HL-60/S4 (cell line): ENCODE results near the gene KCNJ1.

Experiments
- in situ Hi-C: fragments of 300-500 bp; cut with MboI; formaldehyde crosslinking; loops from 2 replicates; pipeline ENCODE4 v1.14.3; 2022; ENCODE audit warnings: low sequenced_read_pairs

The KCNJ1 gene

GRCh38 chr11:128901653-128902514 lies 34.8 kb upstream of the KCNJ1 start:
- in situ Hi-C loops = no loop called here

GRCh38 chr11:128900468-128900867 lies 33.4 kb upstream of the KCNJ1 start:
- in situ Hi-C loops = no loop called here

GRCh38 chr11:128898580-128899344 lies 31.7 kb upstream of the KCNJ1 start:
- in situ Hi-C loops = no loop called here

GRCh38 chr11:128897826-128898225 lies 30.7 kb upstream of the KCNJ1 start:
- in situ Hi-C loops = no loop called here

GRCh38 chr11:128896356-128896755 lies 29.3 kb upstream of the KCNJ1 start:
- in situ Hi-C loops = no loop called here

GRCh38 chr11:128895526-128895925 lies 28.4 kb upstream of the KCNJ1 start:
- in situ Hi-C loops = no loop called here

- in situ Hi-C loops = no loop called here
These were observed 27.6 kb upstream of the KCNJ1 start for GRCh38 chr11:128894685-128895084.

GRCh38 chr11:128894286-128894681 lies 27.2 kb upstream of the KCNJ1 start:
- in situ Hi-C loops = no loop called here

- in situ Hi-C loops = no loop called here
These were observed 26.6 kb upstream of the KCNJ1 start for GRCh38 chr11:128893578-128894285.

- in situ Hi-C loops = no loop called here
These were observed 25.9 kb upstream of the KCNJ1 start for GRCh38 chr11:128892866-128893565.

GRCh38 chr11:128891913-128892398 lies 24.9 kb upstream of the KCNJ1 start:
- in situ Hi-C loops = no loop called here

- in situ Hi-C loops = no loop called here
These were observed 23.7 kb upstream of the KCNJ1 start, which contains the start of gene KCNJ5 for GRCh38 chr11:128890543-128891368. KCNJ5 (plus strand) TSS chr11:128891356; CDS start chr11:128911274, 19,918 bp downstream.

GRCh38 chr11:128890216-128890542 lies 23.1 kb upstream of the KCNJ1 start:
- in situ Hi-C loops = no loop called here

GRCh38 chr11:128889657-128890213 lies 22.6 kb upstream of the KCNJ1 start:
- in situ Hi-C loops = no loop called here

GRCh38 chr11:128888034-128888985 lies 21.2 kb upstream of the KCNJ1 start:
- in situ Hi-C loops = no loop called here

GRCh38 chr11:128886406-128887124 lies 19.5 kb upstream of the KCNJ1 start:
- in situ Hi-C loops = no loop called here

- in situ Hi-C loops = no loop called here
These were observed 17.7 kb upstream of the KCNJ1 start for GRCh38 chr11:128884703-128885338.
